HG03457 (cell line): ENCODE data around the gene ITPR1.

ENCODE experiments used
- ATAC-seq: cut with Tn5 transposase; IDR thresholded peaks from one replicate; pipeline ENCODE4 v1.9.1; 2021; ENCODE audit warnings: moderate number of reproducible peaks; ENCODE audit not compliant: unreplicated experiment

Gene ITPR1

GRCh38 chr3:4508048-4508981 lies 15.2 kb downstream of the ITPR1 start:
- ATAC-seq, result peak; percentile 69

GRCh38 chr3:4509043-4509442 lies 15.9 kb downstream of the ITPR1 start:
- ATAC-seq, result no peak

- no peak for ATAC-seq
These were observed 17.0 kb downstream of the ITPR1 start for GRCh38 chr3:4509983-4510755.

GRCh38 chr3:4511491-4512262 lies 18.5 kb downstream of the ITPR1 start:
- no peak for ATAC-seq

GRCh38 chr3:4512895-4513616 lies 19.9 kb downstream of the ITPR1 start:
- no peak for ATAC-seq

- no peak for ATAC-seq
These were observed 21.2 kb downstream of the ITPR1 start for GRCh38 chr3:4514321-4514720.

GRCh38 chr3:4514916-4515315 lies 21.8 kb downstream of the ITPR1 start:
- no peak for ATAC-seq

- no peak for ATAC-seq
These were observed 22.9 kb downstream of the ITPR1 start for GRCh38 chr3:4515916-4516579.

- no peak for ATAC-seq
These were observed 23.9 kb downstream of the ITPR1 start for GRCh38 chr3:4517093-4517492.

GRCh38 chr3:4517643-4518311 lies 24.6 kb downstream of the ITPR1 start:
- ATAC-seq, result no peak

GRCh38 chr3:4520033-4520816 lies 27.1 kb downstream of the ITPR1 start:
- ATAC-seq, result no peak

- no peak for ATAC-seq
These were observed 29.8 kb downstream of the ITPR1 start for GRCh38 chr3:4522947-4523346.

GRCh38 chr3:4523710-4524698 lies 30.9 kb downstream of the ITPR1 start:
- no peak for ATAC-seq

- no peak for ATAC-seq
These were observed 32.5 kb downstream of the ITPR1 start for GRCh38 chr3:4525560-4526223.

GRCh38 chr3:4528320-4528719 lies 35.2 kb downstream of the ITPR1 start:
- ATAC-seq, result no peak

GRCh38 chr3:4528819-4529600 lies 35.9 kb downstream of the ITPR1 start:
- ATAC-seq, result no peak
